Endodermal cell (in vitro differentiated cells): ENCODE measurements around the gene TUBGCP6. TPM values are rescaled to one million over a fixed set of nuclear protein-coding genes. Genes with fewer than 3 reads are reported as not detected.
A peak's percentile ranks its signal among the peaks of the same experiment; 100 is the strongest.

ENCODE experiments used
- DNase-seq: peaks from one replicate; pipeline ENCODE4 v3.0.0-alpha.2; 2017
- H3K27ac ChIP-seq: 2 replicates; pipeline ENCODE4 v1.5.1; 2013; ENCODE audit warnings: mild to moderate bottlenecking, low read depth, low read length, moderate library complexity
- H3K27me3 ChIP-seq: 2 replicates; pipeline ENCODE4 v1.6.1; 2013; ENCODE audit warnings: mild to moderate bottlenecking, low read length, moderate library complexity; ENCODE audit not compliant: insufficient read depth, control insufficient read depth, poor library complexity, severe bottlenecking
- H3K36me3 ChIP-seq: 2 replicates; pipeline ENCODE4 v1.7.0; 2013; ENCODE audit warnings: mild to moderate bottlenecking, low read length, moderate library complexity; ENCODE audit not compliant: control insufficient read depth, insufficient read depth
- H3K4me1 ChIP-seq: one replicate; pipeline ENCODE4 v1.7.0; 2013; ENCODE audit warnings: low read length; ENCODE audit not compliant: control insufficient read depth, insufficient read depth
- H3K4me3 ChIP-seq: 2 replicates; pipeline ENCODE4 v1.5.1; 2013; ENCODE audit warnings: mild to moderate bottlenecking, low read length, moderate library complexity
- H3K9ac ChIP-seq: 2 replicates; pipeline ENCODE4 v1.6.1; 2013; ENCODE audit warnings: mild to moderate bottlenecking, low read length, moderate library complexity; ENCODE audit not compliant: poor library complexity, severe bottlenecking; ENCODE audit errors: extremely low read depth
- H3K9me3 ChIP-seq: 2 replicates; pipeline ENCODE4 v1.6.1; 2013; ENCODE audit warnings: mild to moderate bottlenecking, low read length, moderate library complexity; ENCODE audit not compliant: control insufficient read depth
- H3K27ac Mint-ChIP-seq: 2 replicates; pipeline ENCODE4 v1.8.0; 2020; ENCODE audit warnings: mixed read lengths
- H3K27me3 Mint-ChIP-seq: 2 replicates; pipeline ENCODE4 v1.8.0; 2021; ENCODE audit warnings: mild to moderate bottlenecking, mixed read lengths; ENCODE audit not compliant: insufficient read depth
- H3K36me3 Mint-ChIP-seq: 2 replicates; pipeline ENCODE4 v1.8.0; 2020; ENCODE audit warnings: low read depth, mixed read lengths
- H3K4me1 Mint-ChIP-seq: 2 replicates; pipeline ENCODE4 v1.8.0; 2020; ENCODE audit warnings: mixed read lengths
- H3K4me3 Mint-ChIP-seq: 2 replicates; pipeline ENCODE4 v1.8.0; 2020; ENCODE audit warnings: mild to moderate bottlenecking, moderate library complexity, mixed read lengths
- H3K9me3 Mint-ChIP-seq: 2 replicates; pipeline ENCODE4 v1.8.0; 2020; ENCODE audit warnings: mild to moderate bottlenecking, mixed read lengths
- WGBS, 2 experiments: methylation state at CpG; one replicate each; pipeline versions ENCODE4 v1.1.5 to v1.1.7; 2013; ENCODE audit warnings: missing lambda C conversion rate in 2 of 2, mixed read lengths in 1 of 2; ENCODE audit not compliant: insufficient coverage in 1 of 2, insufficient read length in 1 of 2; 5-methylcytosine and 5-hydroxymethylcytosine counted together
- total RNA-seq, 2 donors: library from RNA; stranded (reverse); fragmentation: NEBNext Ultra II Directional in 1 of 2; extraction: Animal tissue kit (Norgen Biotek cat#: 25700) in 1 of 2; gene quantifications; 2 replicates in 1 of 2; 3 replicates in 1 of 2; pipeline ENCODE4 v1.2.1, GENCODE V29; 2021
- TF ChIP-seq, protein P1 (sequence below): fragments of 200-600 bp; sonication (generic); conservative IDR thresholded peaks from 2 replicates; pipeline ENCODE4 v1.5.0; 2021; ENCODE audit warnings: antibody characterized with exemption, mild to moderate bottlenecking

Gene TUBGCP6
- total RNA-seq, 2 donors from 2014 or later: 43.7 to 46.0 TPM

DNA sequence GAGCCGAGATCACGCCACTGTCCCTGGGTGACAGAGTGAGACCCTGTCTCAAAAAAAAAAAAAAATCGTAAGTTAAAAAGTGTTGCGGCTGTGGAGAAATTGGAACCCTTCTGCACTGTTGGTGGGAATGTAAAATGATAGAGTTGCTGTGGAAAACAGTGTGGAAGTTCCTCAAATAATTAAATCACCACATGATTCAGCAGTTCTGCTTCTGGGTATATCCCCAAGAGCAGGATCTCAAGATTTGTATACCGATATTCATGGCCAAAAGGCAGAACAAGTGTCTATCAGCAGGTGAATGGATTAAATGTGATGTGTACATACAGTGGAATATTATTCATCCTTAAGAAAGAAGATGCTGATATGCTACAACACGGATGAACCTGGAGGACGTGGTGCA, 40.3 kb downstream of the TUBGCP6 start:
- TF ChIP-seq, protein P1, sequence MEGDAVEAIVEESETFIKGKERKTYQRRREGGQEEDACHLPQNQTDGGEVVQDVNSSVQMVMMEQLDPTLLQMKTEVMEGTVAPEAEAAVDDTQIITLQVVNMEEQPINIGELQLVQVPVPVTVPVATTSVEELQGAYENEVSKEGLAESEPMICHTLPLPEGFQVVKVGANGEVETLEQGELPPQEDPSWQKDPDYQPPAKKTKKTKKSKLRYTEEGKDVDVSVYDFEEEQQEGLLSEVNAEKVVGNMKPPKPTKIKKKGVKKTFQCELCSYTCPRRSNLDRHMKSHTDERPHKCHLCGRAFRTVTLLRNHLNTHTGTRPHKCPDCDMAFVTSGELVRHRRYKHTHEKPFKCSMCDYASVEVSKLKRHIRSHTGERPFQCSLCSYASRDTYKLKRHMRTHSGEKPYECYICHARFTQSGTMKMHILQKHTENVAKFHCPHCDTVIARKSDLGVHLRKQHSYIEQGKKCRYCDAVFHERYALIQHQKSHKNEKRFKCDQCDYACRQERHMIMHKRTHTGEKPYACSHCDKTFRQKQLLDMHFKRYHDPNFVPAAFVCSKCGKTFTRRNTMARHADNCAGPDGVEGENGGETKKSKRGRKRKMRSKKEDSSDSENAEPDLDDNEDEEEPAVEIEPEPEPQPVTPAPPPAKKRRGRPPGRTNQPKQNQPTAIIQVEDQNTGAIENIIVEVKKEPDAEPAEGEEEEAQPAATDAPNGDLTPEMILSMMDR: no peak
- H3K27ac Mint-ChIP-seq: no peak overlapping the region
- H3K27ac ChIP-seq: no peak overlapping the region
- H3K4me3 Mint-ChIP-seq: no peak overlapping the region
- no peaks in the 10 kb centered on the region for H3K27me3 ChIP-seq
- no peak overlapping the region for H3K4me3 ChIP-seq
- H3K36me3 Mint-ChIP-seq: peaks cover 33% of the 10 kb centered on the region
- peaks cover 2% of the 10 kb centered on the region for H3K4me1 ChIP-seq
- WGBS, 2 experiments: 93 to 100% methylated on average over 6 to 7 of the region's 7 CpGs
- H3K27me3 Mint-ChIP-seq: peaks cover 3% of the 10 kb centered on the region
- DNase-seq: no peak
- peaks cover 7% of the 10 kb centered on the region for H3K9me3 ChIP-seq
- peaks cover 3% of the 10 kb centered on the region for H3K9me3 Mint-ChIP-seq
- peaks cover 26% of the 10 kb centered on the region for H3K36me3 ChIP-seq
- H3K9ac ChIP-seq: no peak overlapping the region
- peaks cover 6% of the 10 kb centered on the region for H3K4me1 Mint-ChIP-seq

DNA sequence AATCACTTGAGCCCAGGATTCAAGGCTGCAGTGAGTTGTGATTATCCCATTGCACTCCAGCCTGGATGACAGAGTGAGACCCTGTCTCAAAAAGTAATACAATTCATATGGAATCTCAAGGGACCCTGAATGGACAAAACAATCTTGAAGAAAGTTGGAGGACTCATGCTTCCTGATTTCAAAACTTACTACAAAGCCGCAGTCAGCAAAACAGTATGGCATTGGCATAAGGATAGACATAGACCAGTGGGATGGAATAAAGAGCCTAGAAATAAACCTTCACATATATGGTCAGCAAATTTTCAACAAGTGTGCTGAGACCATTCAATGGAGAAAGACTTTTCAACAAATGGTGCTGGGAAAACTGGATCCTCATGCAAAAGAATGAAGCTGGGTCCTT, 41.5 kb downstream of the TUBGCP6 start:
- Mint-ChIP-seq H3K4me1 (peaks cover 9% of the 10 kb centered on the region), H3K4me3 (no peak overlapping the region), H3K27ac (no peak overlapping the region), H3K9me3 (peaks cover 3% of the 10 kb centered on the region), H3K36me3 (peaks cover 31% of the 10 kb centered on the region), H3K27me3 (peaks cover 3% of the 10 kb centered on the region)
- Histone ChIP-seq H3K9ac (no peak overlapping the region), H3K27me3 (no peaks in the 10 kb centered on the region), H3K27ac (no peak overlapping the region), H3K4me1 (peaks cover 6% of the 10 kb centered on the region), H3K4me3 (no peak overlapping the region), H3K9me3 (peaks cover 7% of the 10 kb centered on the region), H3K36me3 (peaks cover 33% of the 10 kb centered on the region)
- TF ChIP-seq, protein P1: no peak
- DNase-seq: no peak
- WGBS, 2 experiments: 100% methylated on average over 1 of the region's 1 CpG

DNA sequence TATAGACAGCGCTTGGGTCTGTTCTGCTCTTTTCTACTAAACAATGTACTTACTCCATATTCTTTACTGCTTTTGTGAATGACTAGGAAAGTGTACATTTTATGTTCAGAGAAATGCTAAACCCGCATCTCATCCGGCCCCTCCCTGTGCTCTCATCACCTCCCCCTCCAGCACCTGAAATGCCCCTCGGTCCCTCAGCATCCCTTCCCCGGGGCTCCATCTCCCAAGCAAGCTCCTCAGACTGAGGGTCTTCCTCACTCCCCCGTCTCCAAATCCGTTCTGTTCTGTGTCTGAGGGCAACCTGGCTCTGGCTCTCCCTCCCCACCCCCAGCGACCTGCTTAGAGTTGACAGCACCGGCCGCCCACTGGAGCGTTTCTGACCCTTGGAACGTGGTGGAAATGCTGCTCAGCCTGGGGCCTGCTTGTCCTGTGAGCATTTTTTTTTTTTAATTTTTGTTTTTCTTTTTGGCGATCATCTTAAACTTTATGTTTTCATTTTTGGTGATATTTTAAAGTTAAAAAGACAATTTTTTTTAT, 42.6 kb downstream of the TUBGCP6 start:
- Mint-ChIP-seq H3K27me3 (peaks cover 3% of the 10 kb centered on the region), H3K9me3 (peaks cover 3% of the 10 kb centered on the region), H3K4me1 (peaks cover 9% of the 10 kb centered on the region), H3K4me3 (peak overlapping the region; percentile 67), H3K36me3 (peaks cover 26% of the 10 kb centered on the region), H3K27ac (no peak overlapping the region)
- TF ChIP-seq, protein P1: no peak
- Histone ChIP-seq H3K4me3 (peak overlapping the region; percentile 87), H3K4me1 (peaks cover 6% of the 10 kb centered on the region), H3K27ac (no peak overlapping the region), H3K36me3 (peaks cover 33% of the 10 kb centered on the region), H3K9me3 (peaks cover 7% of the 10 kb centered on the region), H3K27me3 (no peaks in the 10 kb centered on the region), H3K9ac (peak overlapping the region; percentile 47)
- no peak for DNase-seq
- WGBS, 2 experiments: 78 to 82% methylated on average over 12 to 13 of the region's 13 CpGs
